Islet of Langerhans (tissue), 1 donor: ENCODE results near the gene AFG1L.

ENCODE experiments used
- FAIRE-seq: peaks from one replicate; lab custom pipeline; 2011; peaks lifted over from hg19 to GRCh38; lab: Jason Lieb, UNC

AFG1L gene

DNA sequence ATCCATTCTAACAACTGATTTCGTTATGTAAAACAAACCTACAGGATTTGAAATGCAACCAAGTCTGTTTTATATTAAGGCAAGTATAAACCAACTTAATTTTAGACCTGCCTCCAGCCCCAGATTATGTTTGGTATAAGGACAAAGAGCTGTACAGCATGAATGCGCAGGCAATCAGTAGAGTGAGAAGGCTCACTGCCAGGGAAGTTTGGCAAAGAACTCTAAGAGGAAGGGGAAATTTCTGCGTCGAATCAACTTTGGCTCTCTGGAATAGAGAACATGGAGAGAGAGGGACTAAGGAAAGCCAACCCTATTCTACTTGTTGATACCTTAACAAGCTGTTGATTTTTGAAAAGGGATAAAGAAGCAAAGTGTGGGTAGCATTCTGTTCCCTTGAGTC is 168.9 kb downstream of the AFG1L start:
- FAIRE-seq, result no peak

DNA sequence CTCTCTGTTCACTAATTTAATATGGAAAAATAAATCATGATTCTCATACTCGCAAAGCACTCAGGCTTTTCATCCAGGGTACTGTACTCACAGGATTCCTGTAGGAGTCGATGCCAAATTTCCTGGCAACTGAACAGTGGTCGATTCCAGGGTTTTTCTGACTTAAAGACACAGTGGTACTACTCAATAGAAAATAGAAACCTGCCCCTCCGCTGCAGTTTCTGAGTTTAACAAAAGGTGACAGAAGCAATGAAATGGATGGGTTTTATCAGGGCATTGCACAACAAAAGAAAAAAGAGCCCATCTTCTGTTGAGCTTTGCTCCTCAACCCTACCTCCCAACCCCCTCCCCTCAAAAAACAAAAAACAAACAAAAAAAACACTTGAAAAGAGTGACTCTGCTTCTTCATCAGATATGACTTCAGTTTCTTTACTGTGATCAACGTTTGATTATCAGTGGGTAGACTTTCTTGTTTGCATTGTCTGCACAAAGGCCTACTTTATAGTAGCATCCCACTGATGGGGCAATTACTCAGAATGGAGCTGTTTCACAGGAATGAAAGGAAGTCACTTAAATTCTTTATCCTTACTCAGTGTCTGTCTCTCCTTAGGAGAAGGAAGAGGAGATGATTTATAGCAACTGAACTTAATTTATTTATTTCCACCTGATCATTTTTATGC is 169.7 kb downstream of the AFG1L start:
- no peak for FAIRE-seq

DNA sequence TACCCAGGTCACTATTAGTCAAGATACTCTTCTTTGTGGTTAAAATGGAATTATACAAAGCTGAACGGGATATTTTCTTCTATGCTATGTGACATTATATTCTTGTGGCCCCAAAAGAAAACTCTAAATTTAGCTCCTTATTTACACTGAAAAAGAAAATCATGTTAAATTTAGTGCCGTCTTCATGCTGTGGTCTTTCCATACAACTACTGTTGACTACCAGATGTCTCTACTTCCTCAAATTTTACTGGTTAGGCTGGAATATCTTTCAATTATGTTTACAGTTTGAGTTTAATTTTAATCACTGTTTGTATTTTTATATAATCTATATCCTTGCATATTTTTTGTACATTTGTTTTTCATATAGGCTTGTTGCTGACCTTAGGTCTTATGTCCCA is 170.2 kb downstream of the AFG1L start:
- FAIRE-seq, result no peak

DNA sequence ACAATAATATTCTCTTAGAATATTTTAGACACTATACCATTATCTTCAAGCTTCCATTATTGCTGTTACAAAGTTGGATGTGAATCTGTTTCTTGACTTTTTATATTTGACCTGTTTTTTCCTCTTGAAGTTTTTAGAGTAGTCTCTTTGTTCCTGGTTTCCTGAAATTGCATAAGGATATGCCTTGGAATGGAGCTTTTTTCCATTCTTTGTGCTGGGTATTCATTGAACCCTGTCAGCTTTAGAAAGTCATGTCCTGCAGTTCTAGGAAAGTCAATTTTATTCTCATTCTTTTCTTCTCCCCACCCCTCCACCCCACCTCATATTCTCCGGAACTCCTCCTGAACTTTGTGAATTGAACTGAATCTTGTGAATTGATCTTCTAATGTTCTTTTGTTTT is 173.5 kb downstream of the AFG1L start:
- no peak for FAIRE-seq

DNA sequence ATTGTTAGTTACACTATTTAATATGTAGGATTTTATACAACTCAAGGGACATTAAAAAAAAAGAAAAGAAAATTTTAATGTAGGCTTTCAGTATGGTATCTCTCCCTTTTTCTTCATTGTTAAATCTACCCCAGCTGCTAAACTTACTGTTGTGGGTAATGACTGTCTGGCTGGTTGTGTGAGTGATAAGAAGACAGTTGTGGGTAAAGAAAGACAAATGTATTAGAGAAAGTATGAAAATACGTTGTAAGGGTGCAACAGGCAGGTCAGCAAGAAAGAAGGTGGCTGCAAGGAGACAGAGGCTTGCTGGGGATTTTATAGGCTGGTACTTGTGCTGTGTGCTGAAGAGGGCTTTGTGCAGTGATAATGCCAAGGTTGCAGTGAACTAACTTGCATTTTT is 174.5 kb downstream of the AFG1L start:
- FAIRE-seq, result no peak

DNA sequence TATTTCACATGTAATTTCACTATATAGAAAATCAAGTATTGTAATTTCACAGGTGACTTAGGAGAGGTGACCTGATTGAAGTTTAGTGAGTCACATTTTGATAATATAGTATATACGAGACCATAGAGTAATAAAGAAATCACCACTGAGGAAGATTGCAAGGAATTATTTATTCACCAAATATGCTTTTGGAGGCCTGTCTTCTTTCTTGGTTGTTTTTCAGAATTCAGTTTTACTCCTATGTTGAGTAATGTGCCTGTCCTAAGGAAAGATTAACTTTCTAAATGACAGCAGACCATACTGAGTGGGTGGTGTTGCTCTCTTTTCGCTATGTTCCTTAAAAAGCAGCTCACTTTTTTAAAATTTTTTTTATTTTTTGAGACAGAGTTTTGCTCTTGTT is 178.3 kb downstream of the AFG1L start:
- no peak for FAIRE-seq

DNA sequence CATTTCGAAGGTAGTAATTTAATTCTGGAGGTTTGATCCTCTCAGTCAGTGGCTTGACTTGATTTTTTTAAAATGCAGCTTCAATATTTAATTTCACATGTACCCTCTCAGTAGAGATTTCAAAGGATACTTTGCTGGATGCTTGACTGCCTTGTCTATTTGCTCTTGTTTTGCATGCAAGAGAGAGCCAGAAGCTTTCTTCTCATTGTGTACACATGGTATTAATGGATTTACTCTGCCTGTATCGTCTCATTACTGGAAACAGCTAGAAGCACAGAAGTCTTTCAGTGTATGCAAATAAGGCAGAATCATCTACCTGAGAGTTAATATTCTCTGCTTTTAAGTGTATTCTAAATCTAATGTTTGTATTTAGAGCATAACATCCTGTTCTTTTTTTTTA is 181.5 kb downstream of the AFG1L start:
- peak; percentile 92 for FAIRE-seq

DNA sequence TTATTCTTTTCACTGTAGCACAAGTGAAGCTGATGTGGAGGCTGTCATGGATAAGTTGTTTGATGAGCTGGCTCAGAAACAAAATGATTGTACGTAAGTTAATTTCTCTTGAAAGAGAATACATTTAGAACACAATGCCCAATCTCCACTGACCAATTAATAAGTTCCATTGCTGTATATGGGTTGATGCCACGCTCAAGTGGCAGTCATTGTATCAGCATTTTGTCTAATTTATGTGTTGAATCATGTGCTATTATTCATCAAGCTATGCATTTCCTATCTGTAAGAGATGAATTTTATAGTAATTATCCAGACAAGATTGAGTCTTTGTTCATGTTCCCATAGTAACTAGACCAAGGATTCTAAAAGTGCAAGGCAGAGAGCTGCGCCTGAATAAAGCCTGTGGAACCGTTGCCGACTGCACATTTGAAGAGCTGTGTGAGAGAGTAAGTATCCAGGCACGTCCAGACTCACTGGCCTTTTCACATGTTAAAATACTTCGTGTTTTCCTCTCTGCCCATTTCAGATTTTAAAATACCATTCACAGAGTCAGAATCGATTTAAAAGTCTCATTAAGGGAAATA is 182.1 kb downstream of the AFG1L start:
- no peak for FAIRE-seq

DNA sequence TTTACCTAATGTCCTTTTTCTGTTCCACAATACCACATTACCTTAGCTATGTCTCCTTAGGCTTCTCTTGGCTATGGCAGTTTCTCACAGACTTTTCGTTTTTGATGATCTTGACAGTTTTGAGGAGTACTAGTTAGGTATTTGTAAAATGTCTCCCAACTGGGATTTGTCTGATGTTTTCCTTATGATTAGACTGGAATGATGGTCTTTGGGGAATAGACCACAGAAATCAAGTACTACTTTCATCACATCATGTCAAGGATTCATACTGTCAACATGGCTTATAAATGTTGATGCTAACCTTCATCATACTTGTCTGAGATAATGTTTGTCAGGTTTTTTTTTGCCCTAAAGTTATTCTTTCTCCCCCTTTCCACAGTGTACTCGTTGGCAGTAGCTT is 187.7 kb downstream of the AFG1L start:
- no peak for FAIRE-seq

DNA sequence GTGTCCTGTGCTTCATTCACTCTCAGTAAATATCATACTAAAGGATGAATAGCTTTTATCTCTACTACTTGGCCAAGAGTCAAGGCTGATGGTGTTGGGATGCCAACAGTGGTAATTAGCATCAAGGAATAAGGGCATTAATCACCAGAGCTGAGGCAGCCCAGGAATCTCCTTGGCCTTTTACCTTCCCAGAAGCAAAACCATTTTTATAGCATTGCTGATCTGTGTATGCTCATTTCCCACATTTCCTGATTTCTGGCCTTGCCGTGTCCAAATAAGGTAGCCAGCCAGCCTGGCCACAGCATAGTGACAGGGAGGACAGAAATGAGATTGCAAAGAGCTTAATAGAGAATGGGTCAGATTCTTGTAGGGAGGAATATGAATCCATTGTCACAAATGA is 189.2 kb downstream of the AFG1L start:
- FAIRE-seq, result no peak

DNA sequence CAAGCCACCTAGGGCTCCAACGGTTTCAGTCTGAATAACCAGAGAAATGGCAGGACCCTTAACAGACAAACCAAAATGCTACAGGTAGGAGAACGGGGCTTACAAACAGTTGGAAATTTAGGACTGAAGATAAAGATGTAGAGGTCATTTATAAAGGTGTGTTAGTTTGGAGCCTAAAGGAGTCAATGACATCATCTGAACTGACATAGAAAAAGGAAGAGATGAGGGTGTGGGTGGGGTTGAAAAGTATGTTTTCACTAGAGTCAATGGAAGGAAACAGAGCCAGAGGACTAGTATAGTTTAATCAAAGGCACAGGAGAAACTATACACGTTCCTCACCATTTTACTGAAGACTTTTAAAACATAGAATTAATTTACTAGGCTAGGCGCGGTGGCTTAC is 194.8 kb downstream of the AFG1L start:
- FAIRE-seq, result no peak

DNA sequence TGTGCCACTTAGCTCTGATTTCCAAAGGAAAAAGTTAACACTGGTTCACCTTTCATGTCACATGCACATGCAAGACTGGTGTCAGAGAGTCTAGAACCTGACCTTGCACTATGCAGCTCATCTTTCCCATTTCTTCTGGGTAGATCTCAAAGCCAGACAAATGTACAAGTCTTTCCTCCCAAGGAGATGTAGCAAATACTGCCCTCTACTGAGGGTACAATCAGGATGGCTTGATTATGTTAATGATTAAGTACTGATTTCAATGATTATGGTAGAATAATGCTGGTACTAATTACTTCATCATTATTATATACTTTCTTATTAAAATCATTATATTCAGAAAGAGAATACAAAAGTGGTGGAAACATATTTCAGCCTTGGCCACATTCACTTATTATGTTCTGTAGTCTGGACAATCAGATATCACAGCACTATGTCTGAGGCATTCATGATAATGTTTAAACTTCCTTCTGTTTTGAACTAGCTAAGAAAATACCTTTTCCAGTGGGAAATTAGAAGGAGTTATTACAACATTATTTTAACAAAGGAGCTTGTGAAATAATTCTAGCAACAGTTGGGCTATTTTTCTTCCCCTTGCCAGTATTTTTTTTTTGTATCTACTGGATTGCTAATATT is 197.4 kb downstream of the AFG1L start:
- peak; percentile 94 for FAIRE-seq

DNA sequence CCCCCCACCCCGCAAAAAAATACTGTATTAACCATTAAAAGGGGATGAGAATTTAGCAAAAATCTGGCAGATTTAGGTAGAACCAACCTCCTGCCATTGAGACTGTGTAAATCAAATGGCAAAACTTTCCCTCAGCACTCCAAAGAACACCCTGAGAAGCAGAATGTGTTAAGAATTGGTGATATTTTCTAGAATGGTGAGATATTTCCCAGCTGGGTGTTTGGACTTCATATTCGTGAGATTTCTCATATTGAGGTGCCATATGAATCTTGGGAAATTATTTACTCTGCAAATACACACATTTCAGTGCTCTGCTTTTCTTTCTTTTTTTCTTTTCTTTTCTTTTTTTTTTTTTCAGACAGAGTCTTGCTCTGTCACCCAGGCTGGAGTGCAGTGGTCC is 199.6 kb downstream of the AFG1L start:
- FAIRE-seq, result no peak

DNA sequence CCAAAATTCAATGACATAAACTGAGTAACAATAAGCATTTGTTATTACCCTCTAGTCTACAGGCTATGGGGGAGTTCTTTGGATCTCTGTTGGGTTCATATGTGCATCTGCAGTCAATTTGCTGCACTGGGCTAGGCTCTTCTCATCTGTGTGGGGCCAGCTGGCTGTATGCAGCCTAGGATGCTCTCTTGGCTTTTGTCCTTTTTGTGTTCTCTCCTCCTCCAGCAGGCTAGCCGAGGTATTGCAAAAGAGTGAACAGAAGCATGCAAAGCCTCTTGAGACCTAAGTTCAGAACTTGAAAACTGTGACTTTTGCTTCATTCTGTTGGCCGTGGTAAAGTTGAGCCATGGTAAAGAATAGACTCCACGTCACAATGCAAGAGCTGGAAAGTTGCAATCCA is 203.0 kb downstream of the AFG1L start:
- no peak for FAIRE-seq

DNA sequence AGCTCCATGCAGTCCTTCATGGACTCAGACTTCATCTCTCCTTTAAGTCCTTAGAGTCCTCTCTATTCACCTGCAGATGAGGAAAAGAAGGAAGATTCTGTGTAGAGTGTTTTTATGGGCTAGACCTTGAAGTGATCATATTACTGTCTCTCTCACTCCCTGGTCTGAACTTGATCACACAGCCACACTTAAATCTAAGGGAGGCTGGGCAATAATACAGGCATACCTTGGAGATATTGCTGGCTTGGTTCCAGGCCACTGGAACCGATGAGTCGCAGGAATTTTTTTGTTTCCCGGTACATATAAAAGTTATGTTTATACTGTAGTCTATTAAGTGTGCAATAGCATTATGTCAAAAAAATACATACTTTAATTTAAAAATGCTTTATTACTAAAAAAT is 206.7 kb downstream of the AFG1L start:
- FAIRE-seq, result no peak

DNA sequence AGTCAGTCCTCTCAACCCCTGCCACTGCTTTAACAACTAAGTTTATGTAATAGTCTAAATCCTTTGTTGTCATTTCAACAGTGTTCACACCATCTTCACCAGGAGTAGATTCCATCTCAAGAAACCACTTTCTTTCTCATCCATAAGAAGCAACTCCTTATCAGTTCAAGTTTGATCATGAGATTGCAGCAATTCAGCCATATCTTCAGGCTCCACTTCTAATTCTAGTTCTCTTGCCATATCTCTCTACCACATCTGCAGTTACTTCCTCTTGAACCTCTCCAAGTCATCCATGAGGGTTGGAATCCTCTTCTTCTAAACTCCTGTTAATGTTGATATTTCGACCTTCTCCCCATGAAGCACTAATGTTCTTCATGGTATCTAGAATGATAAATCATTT is 208.0 kb downstream of the AFG1L start:
- FAIRE-seq, result no peak

DNA sequence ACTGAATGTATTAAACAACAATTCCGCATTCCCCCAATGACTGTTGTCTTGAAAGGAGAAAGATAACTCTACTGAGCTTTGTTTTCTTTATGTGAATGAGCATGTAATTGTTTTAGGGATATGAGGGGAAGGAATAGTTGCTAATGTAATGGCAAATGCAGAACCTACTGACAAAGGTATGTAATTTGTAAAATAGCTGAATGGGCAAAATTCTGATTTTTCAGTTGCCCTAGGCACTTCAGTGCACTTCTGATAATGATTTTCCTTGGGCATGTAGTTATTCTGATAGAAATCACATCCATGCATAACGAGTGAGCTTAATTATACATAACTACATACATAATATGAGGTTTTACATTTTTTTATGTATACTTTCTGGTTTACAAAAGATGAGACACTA is 212.5 kb downstream of the AFG1L start:
- no peak for FAIRE-seq

DNA sequence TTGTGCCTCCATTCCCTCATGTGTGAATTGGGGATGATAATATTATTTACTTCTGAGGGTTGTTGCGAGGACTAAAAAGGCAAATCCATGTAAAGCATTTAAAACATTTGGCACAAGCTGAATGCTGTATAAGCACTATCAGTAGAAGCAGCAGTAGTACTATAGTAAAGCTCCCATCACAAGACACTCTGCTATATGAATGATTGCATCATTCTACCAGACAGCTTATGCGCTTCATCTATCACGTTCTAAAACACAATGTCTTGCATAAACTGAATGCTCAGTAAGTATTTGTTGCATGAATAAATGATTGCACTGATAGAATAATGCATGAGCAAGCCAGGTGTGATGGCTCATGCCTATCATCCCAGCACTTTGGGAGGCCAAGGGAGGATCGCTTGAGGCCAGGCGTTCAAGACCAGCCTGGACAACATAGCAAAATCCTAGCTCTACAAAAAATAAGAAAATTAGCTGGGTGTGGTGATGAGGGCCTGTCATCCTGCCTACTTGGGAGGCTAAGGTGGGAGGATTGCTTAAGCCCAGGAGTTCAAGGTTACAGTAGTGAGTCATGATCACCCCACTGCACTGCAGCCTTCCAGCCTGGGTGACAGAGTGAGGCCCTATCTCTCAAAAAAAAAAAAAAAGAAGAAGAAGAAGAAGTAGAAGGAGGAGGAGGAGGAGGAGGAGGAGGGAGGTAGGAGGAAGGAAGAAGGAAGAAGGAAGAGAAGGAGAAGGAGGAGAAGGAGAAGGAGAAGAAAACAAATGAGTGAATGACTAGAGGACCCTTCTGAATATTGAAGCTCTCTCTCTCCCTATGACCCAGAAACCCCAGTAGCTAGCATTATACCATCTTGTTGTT is 215.8 kb downstream of the AFG1L start:
- no peak for FAIRE-seq

DNA sequence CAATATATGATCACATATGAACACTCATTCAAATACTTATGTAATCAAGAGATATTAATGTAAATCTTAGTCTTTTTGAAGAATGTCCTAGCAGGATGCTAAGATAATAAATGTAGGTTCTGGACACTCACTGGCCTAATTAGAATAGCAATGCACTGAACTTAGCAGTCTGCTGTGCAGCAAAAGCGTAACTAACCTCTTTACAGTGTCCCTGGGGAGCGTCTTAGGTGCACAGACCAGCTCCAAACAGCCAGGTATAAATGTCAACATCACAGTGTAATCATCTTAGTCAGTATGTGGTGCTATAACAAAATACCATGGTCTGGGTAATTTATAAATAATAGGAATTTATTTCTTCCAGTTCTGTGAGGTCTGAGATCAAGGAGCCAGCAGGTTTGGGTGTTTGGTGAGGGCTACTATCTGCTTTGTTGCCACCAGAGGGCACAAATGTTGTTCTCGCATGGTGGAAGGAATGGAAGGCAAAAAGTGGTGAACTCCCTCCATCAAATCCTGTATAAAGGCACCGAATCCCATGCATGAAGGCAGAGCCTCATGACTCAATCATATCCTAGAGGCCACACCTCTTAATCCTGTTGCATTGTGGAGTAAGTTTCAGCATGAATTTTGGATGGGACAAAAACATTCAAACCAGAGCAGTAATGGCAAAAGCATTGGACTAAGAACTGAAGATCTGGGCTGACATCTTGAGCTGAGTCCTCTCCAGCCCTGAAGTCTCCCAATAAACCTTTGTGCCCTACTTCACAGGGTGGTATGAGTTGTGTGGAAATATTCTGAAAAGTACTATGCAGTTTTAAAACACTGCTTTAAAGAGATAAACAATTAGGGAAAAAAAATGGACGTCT is 224.1 kb downstream of the AFG1L start:
- FAIRE-seq, result no peak

DNA sequence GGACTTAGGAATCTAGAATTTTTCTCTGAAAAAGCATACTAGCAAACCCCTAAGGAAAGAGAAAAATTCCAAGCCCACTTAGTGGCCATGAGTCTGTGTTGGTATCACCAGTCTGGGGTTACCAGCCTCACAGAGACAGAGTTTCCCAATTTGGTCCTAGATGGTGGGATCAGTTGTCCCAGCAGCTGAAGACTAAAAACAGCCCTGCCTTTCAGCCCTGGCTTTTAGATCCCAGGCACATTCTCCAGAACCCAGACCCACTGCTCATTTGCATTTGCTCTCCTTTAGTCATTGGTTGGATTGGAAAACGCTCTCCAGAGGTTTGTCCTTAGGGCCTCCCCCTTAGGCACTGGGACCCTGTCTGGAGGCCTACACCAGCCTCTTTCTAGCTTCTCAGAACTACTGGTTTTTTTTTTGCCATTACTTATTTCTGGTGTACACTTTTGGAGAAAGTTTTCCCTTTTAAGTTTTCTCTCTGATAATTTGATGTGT is 226.8 kb downstream of the AFG1L start:
- FAIRE-seq, result no peak

DNA sequence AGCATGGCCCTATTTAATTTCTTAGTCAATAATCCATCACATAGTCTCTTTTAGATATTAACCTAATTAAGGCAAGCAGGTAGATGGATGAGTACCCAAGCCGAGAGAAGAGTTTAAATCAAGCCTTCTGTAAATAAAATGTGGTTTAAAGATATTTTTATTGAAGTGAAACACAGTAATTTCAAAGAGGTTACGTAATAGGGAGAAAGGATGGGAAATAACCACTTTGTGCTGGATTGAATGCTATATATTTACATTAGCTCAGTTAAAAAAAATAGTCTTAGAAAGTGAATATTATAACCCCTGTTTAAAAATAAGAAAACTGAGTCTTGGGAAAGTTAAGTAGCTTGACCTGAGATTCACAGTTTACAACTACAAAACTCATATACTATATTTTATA is 228.8 kb downstream of the AFG1L start:
- FAIRE-seq, result no peak
